Measurements from ENCODE around the gene SLC25A26.

SLC25A26 gene

DNA sequence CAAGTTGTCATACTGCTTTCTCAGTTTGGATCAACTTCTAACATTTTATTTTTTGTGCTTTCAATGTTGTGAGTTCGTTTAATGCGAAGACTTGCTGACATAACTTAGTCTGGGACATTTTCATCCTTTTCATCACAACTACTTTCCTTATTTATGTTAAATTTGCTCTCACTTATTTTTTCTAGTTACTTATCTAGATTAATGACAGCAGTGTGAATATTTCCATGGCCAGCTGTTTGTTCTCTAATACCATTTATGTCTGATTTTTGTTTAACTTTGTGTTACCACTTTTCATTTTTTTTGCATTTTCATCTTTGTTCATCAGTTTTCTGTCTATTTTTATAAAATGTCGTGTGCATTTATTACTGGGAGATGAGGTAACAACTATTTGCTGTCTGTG, 6.2 kb downstream of the SLC25A26 start:
- no peak for DNase-seq (ENCODE audit: low read depth)

DNA sequence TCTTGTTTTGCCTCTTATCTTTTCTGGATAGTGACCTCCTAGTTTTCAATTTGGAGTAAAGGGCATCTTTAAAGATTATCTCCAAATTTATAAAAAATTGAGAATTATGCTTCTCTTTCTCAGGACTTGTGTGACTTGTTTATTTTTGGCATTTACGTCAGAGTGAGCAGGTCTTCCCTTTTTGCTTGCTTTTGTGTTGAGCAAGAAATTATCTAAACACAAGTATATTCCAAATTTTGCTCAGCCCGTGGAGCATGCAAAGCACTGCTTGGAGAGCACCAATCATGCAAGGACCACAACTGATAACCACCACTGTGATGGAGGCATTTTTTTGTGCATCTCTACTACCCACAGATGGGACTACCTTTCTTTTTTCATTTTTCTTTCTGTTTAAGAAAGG, 7.1 kb downstream of the SLC25A26 start:
- DNase-seq (ENCODE audit: low read depth) = no peak

DNA sequence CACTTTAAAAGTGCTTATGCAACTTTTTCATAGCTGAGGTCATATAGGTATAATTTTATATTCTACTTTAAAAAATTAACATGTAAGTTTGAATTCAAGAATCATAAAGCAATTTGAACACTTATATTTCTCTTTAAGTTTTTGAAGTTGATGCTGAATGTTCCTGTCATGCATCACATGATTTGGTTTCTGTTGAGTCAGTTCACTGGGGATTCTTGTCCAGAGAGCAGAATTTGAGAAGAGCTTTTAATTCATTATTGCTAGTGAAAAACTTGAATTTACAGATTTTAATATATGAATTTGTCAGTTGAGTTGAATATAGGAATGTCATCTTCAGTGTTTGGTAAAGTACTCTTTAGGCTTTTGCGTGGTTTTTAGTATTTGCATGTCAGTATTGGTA, 7.9 kb downstream of the SLC25A26 start:
- DNase-seq (ENCODE audit: low read depth) = no peak

DNA sequence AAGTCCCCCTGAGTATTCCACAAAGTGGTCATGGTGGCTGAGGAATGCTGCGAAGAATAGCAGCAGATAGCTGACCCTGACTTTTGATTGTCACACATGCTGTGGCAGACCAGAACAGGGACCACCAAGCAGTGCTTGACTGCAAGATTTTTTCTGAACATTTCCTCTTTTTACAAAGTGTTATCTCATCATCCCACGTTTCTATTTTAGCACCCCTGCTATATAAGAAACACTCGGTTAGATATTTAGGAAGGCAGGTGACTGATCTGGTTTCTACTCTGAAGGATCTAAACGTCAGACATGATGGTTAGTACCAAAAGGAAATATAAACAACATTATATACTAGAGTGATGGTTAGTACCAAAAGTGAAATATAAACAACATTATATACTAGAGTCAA, 9.1 kb downstream of the SLC25A26 start:
- DNase-seq (ENCODE audit: low read depth) = no peak

DNA sequence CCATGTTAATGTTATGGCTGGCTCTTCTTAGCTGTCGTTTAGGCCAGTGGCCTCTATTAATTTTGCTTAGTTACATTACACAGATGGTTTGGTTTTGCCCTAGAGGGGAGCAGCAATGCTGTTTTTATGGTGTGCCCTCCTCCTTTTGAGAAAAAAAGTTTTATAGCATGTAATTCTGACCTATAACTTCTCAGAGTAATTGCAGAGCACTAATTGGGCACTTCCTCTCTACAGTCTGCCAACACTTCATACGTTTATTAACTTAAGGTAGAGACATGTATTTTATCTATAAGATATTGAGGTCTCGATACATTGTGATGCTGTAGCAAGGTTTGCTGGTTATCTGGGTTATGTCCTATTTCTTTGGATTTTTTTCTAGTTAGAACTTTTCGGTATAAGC, 12.2 kb downstream of the SLC25A26 start:
- DNase-seq (ENCODE audit: low read depth) = no peak

DNA sequence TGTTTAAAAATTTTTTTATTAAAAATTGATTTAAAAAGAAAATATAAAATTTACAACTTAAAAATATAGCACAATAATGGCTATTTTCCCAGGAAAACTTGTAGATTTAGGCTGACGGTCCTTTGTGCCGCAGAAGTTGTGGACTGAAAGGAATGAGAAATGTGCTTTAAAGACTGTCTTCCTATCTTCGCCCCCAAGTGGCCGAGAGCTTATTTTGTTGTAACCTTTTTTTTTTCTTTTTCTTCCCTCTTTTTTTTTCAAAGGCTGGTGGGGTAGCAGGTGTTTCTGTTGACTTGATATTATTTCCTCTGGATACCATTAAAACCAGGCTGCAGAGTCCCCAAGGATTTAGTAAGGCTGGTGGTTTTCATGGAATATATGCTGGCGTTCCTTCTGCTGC, 15.5 kb downstream of the SLC25A26 start:
- DNase-seq (ENCODE audit: low read depth) = no peak

DNA sequence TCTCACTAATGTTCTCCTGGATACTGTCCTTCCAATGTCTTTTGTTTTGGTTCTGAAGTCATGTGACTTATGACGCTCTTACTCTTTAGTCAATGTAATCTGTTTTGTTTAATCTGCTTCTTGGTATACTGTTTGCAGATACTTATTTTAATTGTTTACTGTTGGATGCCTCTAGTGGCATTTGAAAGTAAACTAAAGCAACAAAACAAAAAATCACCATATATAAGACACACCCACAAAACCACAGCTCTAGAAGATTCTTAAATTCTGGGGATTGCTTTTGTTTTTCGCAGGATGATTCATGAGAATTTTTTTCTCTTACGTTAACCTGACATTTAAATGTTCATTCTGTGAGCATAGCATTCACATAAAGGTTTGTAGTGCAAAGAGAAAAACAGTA, 16.8 kb downstream of the SLC25A26 start:
- no peak for DNase-seq (ENCODE audit: low read depth)

DNA sequence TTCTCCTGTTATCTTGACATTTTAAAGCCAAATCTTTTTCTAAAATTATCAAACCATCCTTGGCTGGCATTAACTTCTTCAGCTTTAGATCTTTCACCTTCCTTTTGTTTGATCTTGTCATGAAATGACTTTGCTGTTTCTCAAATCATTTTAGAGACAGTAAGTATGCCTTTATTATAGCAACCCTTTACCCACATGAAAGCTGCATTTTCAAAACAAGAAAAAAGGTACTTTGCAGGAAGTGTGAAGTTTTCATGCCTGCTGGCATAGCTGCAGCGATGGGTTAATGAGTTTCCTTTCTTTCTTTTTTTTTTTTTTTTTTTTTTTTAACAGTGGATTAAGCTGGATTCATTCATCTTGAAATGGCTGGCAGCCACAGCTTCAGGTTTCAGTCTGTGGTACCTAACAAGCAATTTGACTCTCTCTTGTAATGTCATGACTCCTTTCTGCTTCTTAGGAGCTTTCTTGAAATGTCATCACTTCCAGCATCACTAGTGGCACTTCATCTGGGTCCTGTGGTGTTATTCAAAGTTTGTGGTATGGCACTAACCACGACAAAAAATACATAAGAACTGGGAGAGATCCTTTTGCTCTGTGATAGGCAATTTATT, 18.8 kb downstream of the SLC25A26 start:
- no peak for DNase-seq (ENCODE audit: low read depth)

DNA sequence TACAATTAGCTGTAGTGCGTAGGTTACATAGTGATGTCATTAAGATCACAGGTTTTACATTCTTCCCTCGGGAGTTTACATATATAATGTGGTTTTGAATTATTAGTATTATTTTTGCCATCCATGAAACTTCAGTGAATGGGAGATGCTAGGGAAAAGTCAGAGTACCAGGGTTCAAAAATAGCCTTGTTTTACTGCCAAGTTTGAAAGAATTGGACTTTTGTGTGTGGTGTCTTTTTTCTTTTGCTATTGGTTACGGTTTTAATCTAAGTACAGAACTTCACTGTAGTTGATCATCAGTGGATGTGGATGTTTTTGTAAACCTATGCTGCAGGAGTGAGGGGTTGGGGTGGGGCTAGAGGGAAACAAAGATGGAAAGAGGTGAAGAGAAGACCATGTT, 20.7 kb downstream of the SLC25A26 start:
- DNase-seq (ENCODE audit: low read depth) = no peak

DNA sequence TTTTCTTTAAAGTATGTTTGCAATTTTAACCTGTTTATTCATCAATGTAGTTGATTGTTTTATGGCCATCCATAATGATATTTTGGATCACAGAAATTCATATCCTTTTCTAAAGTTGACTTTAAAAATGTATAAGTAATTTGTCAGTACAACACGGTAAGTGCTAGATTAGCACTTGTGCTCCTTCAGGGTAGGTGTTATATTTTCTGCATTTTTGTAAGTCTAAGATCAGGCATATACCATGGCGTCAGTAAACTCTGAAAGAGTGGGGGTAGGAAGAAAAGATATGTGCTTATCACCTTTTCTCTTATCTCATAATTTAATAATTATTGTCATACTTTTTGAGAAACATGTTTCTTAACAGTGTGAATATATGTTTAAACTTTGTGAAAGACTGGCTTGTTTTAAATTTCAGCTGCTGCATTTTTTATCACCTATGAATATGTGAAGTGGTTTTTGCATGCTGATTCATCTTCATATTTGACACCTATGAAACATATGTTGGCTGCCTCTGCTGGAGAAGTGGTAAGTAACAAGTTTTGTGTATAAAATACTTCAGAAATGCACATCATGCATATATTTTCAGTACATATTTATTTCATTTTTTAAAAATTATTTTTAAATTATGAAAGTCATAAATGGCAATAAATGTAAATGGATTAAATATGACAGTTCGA, 22.1 kb downstream of the SLC25A26 start:
- DNase-seq (ENCODE audit: low read depth) = no peak

DNA sequence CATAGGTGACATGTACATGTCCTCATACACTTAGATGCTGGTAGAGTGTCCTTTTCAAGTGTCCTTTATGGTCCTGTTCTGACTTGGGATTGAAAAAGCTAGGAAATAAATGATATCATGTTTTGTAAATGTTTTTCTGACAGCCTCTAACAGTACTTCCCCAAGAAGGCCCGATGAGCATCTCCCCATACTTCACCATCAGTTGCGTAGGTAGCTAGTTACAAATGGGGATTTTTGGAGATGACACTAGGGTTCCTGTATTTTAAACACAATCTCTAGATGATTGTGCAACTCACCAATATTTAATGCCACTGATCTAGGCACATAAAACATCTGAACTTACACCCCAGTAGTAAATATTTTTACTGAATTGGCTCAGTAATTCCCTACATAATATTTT, 27.8 kb downstream of the SLC25A26 start:
- no peak for DNase-seq (ENCODE audit: low read depth)

DNA sequence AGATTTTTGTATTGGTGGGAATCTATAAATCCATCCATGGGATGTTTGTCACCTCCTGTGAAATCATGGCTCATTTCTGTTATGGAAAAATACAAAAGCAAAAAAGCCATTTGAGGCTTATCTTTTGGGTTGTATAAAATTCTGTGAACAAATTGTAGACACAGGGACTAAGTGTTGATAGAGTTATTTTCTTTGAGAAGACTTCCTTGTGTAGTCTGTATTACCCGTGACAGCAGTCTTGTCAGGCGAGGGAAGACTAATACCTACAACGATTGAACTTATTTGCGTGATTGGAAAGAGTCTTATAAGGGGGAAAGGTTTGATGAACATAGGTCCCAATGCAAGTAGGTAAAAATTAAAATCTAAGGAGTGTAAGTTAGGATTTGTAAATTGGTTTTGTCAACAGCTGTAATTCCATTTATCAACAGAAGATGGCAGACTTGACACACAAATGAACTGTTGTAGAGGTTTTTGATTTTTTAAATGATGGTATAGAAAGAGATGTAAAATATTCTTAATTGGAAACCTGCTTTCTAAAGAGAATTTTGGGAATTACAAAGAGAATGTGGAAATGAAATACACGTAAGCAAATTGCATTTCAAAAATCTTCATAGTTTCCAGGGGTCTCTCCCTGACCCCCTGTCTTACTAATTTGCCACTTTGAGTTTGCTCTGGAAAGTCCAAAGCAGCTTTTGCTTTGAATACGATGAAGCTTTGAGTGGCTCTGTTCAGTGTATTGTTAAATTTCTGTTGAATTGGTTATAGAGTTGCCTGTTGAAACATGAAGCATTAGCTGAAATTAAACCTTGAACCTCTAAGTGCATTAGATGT, 33.2 kb downstream of the SLC25A26 start:
- no peak for DNase-seq (ENCODE audit: low read depth)

DNA sequence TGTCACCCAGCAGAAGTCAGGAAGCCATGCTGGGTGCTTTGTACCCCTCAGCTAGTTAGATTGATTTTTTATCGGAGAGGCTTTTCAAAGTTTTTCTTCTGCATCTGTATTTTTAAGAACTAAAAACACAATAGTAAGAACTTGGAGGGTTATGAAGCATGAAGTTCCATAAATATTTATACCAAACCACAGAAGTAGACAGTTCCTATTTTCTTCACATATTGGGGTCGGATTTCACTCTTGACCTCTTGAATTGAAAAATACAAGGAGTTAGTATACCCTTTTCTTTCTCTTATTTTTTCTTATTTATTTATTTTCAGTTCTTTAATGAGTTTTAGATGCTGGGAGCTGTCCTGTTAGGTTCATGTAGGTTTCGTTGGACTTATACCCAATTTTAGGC, 35.1 kb downstream of the SLC25A26 start:
- no peak for DNase-seq (ENCODE audit: low read depth)

DNA sequence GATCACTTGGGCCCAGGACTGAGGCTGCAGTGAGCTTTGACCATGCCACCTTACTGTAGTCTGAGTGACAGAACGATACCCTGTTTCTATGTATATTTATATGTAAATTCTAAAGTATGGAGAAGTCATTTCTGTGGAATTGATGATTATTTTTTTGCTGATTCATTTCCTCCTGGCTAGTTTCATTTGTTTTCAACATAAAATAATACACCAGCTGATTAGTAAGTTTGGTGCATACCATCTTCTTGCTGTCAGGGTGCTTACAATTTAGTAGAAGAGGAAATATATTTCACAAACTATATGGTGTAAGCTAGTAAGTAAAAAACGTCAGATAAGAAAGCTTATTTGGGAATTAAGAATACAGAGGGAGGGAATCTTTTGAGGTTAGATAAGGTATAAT, 36.0 kb downstream of the SLC25A26 start:
- no peak for DNase-seq (ENCODE audit: low read depth)

DNA sequence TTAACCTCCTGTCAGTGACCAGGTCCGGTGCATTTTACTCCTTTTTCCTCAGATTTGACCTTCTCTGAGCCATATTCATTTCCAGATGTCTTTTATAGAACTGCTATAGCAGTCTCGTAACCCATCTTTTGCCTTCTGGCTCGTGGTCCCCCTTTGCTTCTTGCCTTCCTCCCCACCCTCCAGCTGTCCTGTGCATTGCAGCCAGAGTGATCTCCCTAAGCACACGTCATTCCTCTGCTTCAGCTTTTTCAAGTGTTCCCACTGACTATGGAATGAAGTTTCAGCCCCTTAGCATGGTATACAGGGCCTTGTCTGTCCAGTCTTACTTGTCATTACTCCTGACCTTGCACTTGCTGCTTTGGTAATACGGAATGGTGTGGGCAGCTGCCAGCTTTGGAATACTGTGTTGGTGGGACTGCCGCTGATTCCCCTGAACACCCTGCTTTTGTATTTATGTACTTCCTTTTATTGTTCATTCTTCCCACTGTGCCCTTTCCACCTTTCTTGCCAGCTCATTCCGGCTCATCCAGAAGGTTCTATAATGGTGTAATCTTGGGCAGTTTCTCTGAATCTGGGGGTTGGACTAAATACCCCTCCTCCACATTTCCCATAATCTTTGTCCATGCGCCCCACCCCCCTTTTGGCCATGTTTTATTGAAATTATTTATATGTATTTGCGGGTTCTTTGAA, 38.9 kb downstream of the SLC25A26 start:
- no peak for DNase-seq (ENCODE audit: low read depth)

DNA sequence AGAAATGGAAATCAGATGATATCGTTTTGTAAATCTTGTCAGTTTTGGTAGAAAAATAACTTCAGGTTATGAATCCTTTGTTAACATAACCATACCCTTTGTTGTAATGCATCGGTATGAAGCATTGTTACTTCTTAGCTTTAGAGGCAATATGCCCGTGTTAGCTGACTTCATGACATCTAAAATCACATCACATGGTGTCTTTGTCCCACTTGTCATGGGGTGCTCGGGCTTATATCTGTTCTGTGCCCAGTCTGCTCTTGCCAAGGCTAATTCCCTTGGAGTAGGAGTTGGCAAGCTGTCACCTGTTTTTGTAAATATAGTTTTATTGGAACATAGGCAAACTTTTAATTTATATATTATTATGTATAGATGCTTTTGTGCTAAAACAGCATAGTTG, 39.6 kb downstream of the SLC25A26 start:
- no peak for DNase-seq (ENCODE audit: low read depth)

DNA sequence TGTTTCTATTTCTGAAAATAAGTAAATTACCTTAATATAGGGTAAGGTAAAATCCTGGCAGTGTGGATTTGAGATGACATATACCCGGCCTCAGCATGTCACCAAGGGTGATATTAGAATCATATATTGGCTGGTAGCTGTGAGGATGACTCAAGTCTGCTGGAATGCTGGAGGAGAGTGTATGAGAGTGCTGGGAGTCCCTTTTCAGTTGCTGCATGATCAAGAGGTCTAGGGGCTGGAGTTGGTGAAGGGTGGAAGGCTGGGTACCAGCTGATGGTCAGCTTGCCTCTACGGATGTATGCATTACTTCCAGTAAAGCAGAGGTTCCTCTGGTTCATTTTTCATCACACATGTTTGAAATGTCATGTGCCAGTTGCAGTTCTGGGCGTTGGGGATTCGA, 40.6 kb downstream of the SLC25A26 start:
- DNase-seq (ENCODE audit: low read depth) = no peak

DNA sequence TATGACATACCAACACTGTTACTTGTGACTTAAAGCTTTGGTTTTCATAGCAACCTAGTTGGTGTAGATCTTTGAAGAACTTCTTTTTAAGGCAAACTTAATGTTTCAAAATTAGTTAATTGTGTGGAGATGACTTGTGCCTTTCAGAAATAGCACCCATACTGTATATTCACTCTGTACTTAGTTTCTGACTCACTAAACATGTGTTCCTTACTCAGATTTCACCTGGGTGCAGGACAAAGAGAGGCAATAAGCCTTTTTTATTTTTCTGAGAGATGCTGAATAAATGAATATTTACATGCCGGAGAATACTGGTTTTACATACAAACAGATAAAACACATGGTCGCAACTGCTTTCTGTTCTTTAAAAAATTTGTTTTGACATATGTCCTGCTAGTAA, 44.8 kb downstream of the SLC25A26 start:
- DNase-seq (ENCODE audit: low read depth) = no peak

DNA sequence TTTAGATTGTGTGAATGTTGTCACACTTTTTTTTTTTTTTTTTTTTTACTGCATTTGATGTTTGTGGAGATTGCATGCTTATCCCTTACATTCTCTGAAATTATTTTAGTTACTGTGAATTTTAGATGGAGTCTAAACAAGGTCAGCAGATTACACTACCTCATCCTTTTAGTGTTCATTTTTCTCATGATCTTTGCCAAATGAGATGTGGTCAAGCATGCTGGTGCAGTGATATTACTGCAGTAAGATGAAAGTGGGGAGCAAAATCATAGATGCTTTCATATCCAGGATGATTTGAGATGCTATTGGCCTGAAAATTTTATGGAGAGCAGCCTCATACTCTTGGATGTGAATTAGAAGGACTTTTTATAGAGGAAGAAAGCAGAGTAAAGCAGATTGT, 45.8 kb downstream of the SLC25A26 start:
- DNase-seq (ENCODE audit: low read depth) = no peak

DNA sequence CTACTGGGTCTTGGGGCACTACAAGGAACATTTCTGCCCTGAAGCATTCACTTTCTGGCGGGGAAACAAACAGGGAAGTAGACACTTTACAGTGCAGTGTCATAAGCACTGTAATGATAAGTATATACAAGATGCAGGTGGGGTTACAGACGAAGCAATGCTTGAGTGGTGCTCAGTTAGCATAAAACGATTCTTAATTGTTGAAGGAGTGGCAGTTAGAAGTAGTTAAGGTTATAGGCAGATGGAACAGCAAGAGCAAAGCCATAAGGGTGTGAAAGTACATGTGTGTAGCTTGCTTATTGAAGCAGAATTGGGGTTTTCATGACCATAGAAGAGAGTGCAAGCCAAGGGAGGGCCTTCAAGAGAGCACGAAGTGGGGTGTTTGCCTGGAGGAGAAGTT, 46.2 kb downstream of the SLC25A26 start:
- no peak for DNase-seq (ENCODE audit: low read depth)

DNA sequence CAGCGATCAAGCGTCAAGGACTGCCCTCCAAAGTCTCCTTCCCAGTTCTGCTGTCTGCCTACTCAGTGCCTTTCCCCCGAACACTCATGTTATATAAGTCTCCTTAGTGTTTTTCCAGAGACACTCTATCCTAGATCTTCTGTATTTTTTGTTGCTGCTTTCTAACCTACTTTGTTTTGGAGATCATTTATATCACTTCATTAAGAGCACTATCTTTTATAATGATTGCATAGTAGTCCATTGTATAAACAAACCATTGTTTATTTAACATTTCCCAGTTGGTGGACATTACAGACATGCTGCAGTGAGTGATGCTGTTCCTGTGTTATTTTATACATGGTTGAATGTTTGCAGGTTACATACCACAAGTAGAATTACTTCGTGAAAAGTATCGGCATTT, 47.1 kb downstream of the SLC25A26 start:
- no peak for DNase-seq (ENCODE audit: low read depth)

DNA sequence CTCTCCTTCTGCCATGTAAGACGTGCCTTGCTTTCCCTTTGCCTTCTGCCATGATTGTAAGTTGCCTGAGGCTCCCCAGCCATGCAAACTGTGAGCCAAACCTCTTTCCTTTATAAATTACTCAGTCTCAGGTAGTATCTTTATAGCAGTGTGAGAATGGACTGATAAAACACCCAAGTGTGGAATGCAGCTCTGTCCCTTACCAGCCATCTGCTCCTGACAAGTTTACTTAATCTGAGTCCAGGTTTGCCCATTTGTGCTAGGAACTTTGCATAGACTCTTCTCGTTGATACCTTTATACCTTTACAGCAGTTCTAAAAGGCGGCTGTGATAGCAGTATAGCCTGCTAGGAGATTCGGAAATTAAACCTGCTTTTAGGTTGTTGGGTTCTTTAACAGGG, 48.1 kb downstream of the SLC25A26 start:
- DNase-seq (ENCODE audit: low read depth) = no peak

DNA sequence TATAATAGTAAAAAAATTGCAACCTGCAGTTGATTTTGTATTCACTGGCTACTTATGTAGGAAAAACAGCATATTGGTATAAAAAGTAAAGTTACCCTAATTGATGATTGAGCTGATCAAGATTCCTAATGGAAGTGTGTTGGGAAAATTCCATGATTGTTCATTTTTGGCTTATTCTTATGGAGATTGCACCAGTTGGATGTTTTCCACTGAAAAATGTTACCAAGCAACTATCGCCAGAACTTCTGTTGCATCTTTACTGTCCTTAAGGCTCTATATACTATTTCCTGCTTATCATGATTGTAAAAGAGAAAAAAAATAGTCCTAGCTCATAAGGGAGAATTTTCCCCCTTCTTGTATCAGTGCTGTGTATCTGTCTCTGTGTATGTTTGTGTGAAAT, 48.6 kb downstream of the SLC25A26 start:
- no peak for DNase-seq (ENCODE audit: low read depth)

Measured in stimulated activated CD8-positive, alpha-beta memory T cell treated with anti-CD3 and anti-CD28 coated beads, Interleukin-15, amount 100 ng/mL, for 24 hours (primary cell).